Pons (tissue), 1 donor: ENCODE data around the gene RGL3.
"Not testable (repeated sequence)": the region's sequence is repeated elsewhere in the genome, so short reads cannot be mapped to it uniquely, and the experiment has no call there.

Source experiments
- DNase-seq: peaks from one replicate; pipeline ENCODE4 v3.0.0-alpha.2; 2016; ENCODE audit warnings: low spot score

RGL3 gene

DNA sequence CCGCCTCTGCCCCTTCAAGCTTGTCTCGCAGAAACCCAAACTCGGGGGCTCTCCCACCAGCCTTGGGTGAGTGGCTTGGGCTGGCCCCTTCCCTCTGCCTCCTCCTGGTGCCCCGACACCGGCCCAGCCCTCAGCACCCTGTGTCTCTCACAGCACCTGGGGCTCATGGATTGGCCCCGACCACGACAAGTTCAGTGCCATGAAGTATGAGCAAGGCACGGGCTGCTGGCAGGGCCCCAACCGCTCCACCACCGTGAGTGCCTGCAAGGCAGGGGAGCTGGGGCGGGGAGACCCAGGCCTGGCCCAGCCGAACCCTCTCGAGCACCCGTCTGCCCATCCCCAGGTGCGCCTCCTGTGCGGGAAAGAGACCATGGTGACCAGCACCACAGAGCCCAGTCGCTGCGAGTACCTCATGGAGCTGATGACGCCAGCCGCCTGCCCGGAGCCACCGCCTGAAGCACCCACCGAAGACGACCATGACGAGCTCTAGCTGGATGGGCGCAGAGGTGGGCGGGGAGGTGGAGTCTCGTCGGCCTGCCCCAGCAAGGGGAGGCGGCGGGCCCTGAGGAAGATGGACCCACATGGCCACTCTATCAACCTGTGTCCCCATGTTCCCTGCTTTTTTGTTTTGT lies 29.9 kb upstream of the RGL3 start:
- no peak for DNase-seq

DNA sequence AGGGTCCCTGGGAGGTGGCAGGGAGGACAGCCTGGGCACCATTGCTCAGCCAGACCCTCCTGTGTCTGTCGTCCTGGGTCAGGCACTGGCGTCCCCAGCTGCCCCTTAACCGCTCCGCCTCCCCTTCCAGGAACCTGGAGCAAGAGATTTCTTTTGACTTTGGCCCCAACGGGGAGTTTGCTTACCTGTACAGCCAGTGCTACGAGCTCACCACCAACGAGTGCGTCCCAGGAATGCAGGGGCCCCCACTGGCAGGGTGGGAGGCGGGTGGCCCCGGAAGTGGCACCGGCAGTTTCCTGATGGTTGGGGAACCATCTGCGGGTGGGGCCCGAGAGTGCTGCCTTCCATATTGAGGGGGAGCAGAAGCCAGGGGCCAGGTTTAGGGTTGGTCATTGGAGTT lies 29.3 kb upstream of the RGL3 start:
- DNase-seq: no peak

DNA sequence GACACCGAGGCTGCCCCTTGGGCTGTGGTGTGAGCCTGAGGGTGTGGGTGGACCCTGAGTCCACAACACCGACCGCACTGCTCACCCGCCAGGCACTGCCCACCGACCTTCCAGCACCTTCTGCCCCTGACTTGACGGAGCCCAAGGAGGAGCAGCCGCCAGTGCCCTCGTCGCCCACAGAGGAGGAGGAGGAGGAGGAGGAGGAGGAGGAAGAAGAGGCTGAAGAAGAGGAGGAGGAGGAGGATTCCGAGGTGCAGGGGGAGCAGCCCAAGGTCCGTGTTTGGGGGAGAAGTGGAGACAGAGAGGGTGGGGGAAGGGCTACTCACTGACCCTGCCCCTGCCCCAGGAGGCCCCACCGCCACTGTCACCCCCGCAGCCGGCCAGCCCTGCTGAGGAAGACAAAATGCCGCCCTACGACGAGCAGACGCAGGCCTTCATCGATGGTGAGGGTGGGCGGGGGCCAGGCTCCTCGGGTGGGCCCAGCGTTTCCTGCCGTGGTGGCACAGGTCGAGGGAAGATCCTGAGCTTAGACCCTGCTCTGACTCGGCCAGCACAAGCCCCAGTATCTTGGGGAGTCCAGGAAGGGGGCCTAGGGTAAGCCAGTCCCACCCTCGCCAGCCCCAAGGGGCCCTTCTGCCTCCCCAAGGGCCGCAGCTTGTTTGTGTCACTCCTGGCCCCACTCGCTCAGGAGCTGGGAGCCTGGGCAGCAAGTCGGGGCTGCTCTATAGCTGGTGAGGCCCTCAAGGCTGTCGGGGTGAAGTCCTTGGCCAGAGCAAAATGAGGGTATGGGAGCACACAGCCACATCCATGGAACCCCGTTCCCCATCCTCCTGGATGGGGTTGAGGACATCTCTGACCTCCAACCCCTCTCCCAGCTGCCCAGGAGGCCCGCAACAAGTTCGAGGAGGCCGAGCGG lies 28.5 kb upstream of the RGL3 start:
- DNase-seq: no peak

DNA sequence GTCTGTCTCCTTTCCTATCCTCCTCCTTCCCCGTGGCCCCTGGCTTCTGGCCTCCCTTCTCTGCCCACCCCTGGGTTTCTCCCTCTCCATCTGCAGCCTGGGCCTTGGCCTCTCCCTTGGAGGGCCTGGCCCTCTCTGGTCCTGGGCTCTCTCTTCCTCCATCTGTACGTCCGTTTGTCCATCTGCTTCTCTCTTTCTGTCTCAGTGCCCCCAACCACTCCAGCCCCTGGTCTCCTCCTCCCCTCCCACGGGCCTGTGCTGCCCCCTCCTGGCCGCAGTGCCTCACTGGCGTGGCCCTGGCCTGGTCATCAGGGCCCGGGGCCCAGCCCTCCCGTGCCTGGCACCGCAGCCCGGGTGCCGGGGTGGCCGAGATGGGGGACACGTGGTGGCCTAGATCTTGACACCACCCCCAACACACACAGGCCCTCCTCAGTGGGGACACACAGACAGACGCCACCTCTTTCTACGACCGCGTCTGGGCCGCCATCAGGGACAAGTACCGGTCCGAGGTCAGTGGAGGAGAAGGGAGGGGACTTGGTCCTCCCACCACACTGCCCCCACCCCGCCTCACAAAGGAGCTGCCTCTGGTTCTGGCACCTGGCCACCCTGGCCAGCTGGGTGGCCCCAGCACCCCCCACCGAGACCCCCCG lies 27.7 kb upstream of the RGL3 start:
- peak; percentile 92 for DNase-seq

DNA sequence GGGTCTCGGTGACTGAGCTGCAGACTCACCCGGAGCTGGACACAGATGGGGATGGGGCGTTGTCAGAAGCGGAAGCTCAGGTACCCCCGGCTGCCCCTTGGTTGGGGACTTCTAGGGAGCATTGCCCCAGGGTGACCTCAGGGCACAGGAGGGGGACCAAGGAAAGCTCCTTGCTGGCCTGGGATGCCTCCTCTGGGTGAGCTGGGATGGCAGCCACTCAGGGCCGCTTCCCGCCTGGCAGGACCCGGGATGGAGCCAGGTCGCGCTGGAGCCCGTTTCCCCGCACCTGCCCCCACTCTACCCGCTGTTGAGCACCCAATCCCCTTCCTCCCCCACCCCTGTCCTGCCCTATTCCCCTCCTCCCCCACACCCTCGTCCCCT lies 27.1 kb upstream of the RGL3 start:
- no peak for DNase-seq

DNA sequence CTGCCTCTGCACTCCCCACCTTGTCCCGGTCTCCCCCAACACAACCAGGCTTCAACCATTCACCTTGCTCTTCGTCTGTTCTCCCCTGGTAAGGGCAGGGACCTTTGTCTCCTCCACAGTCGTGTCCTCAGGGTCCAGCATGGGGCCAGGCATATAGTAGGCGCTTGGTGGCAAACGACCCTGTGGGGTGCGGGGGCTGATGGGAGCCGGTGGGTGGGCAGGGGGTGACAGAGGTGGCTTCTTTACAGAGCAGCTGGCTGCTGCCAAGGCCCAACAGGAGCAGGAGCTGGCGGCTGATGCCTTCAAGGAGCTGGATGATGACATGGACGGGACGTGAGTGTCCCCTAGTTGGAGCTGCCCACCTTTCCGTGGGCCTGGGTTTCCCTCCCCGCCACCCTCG lies 26.0 kb upstream of the RGL3 start:
- DNase-seq: no peak

DNA sequence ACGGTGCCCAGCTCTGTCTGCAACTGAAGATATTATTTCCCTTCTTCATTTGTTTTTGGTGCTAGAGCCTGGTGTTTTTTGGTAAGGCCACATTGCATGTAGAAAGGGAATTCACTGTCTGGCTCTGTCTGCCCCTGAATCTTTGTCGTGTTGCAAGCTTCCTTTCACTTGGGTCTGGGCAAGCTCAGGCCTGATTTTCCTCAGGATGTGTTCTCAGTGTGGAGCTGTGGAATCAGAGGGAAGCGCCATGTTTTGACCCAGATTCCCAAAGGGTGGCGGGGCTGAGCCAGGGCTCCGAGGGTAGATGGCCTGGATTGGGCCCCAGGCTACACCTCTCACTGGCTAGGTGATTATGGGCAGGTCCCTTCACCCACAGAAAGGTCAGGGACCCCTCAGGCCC lies 24.9 kb upstream of the RGL3 start:
- DNase-seq: no peak

DNA sequence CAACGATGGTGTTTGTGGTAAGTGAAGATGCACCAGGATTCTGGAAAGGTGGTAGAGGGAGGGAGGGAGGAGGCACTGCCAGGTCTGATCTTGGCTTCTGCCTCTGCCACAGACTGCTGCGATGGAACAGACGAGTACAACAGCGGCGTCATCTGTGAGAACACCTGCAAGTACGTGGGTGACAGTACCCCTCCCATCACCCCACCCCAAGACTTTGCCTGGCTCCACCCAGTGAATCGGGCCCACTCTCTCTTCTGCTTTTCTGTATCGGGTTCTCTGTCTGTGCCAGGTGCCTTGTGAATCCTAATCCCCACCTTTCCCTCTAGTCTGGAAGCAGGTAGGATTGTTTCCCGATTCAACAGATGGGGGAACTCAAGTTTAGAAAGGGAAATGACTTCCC lies 18.8 kb upstream of the RGL3 start:
- DNase-seq: no peak

DNA sequence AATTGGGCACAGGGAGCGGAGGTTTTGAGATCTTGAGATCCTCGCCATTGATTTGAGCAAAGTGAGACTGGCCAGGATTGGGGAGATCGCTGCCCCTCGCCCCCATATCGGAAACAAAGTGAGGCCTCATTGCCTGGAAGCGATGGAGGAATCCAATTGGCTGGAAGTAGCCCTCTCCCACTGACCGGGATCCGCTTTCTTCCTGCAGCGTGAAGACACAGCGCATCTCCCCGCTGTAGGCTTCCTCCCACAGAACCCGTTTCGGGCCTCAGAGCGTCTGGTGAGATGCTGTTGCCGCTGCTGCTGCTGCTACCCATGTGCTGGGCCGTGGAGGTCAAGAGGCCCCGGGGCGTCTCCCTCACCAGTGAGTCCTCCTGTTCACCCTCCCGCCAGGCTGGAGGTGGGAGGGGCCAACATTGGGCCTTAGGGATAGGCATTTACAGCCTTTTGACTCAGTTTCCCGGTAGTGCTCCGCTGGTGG lies 16.8 kb upstream of the RGL3 start:
- no peak for DNase-seq

DNA sequence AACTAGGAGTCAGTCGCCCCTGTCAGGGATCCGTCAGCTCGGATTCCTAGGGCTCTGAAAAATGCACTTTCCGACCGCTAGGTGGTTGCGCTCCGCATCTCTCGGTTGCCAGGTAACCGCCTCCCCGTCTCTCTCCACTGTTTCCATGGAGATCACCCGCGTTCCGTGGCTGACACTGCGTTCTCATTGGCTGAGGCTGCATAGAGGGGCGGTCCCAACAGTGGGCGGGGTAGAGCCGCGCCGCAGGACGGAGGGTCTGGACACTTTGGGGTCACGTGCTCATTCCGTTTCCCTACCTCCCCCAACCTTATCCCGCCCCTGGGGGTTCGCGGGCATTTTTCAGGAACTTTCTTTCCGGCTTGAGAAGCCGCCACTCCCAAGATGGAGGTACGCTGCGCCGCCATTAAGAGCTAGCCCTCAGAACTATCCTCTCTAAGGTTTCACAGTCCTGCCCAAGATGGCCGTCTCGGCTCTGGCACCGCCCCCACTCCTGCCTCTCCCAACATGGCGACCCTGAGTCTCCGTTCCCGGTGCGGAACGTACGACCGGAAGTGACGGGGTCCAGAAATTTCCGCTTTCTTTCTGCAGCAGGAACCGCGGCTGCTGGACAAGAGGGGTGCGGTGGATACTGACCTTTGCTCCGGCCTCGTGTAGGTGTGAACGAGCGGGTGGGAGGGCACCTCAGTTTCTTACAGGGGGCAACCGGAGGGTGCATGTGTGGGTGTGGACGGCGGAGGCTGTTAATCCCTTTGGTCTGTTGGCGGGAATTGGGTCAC lies 16.1 kb upstream of the RGL3 start, which contains the start of the genes ODAD3 and PRKCSH:
ODAD3 (minus strand) TSS at position 65 of the 776 bp plus-strand sequence. CDS start 105 bp downstream, outside the sequence.
PRKCSH (plus strand) TSS at position 579 of the 776 bp plus-strand sequence. CDS start 483 bp downstream, outside the sequence.
- DNase-seq: peak; percentile 100

DNA sequence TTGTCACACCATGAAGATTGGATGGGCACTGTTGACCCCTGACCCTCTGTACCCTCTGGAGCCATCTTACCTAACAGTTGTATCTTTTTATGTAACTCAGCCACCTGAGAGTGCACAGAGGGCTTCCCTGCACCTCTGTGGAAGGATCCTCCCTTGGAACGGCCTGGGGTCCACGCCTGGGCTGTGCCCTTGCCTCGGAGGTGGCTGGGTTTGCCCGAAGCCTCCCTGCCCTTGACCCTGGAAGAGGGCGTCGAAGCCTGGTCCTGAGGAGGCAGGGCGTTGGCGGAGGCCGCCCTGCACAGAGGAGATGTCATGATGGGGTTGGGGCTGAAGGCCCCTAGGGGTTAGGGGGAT lies 15.6 kb upstream of the RGL3 start:
- DNase-seq: no peak

DNA sequence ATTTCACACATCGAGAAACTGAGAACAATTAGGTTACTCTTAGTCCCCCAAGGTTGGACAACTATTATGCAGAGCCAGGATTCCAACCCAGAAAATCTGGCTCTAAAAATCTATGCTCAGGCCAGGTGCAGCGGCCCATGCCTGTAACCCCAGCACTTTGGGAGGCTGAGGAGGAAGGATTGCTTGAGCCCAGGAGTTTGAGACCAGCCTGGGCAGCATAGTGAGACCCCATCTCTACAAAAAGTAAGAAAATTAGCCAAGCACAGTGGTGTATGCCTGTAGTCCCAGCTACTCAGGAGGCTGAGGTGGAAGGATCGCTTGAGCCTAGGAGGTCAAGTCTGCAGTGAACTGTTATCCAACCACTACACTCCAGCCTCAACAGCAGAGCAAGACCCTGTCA lies 14.4 kb upstream of the RGL3 start:
- not testable (repeated sequence) for DNase-seq

DNA sequence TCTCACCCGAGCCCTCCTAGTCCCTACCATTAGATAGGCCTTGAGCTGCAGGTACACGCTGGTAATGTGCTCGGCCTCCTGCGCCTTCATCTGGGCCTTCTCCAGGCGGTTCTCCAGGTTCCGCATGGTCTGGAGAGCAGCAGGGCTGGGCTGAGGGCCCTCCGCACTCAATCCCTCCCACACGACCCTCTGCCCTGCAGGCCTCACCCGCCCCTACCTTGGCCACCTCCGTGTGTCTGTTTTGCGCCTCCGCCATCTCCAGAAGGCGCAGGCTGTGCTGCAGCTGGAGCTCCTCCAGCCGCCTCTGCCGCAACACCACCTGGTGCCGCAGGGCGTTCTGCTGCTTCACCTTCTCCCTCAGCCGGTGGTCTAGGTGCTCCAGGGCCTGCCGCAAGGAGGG lies 7.5 kb upstream of the RGL3 start:
- DNase-seq: no peak

DNA sequence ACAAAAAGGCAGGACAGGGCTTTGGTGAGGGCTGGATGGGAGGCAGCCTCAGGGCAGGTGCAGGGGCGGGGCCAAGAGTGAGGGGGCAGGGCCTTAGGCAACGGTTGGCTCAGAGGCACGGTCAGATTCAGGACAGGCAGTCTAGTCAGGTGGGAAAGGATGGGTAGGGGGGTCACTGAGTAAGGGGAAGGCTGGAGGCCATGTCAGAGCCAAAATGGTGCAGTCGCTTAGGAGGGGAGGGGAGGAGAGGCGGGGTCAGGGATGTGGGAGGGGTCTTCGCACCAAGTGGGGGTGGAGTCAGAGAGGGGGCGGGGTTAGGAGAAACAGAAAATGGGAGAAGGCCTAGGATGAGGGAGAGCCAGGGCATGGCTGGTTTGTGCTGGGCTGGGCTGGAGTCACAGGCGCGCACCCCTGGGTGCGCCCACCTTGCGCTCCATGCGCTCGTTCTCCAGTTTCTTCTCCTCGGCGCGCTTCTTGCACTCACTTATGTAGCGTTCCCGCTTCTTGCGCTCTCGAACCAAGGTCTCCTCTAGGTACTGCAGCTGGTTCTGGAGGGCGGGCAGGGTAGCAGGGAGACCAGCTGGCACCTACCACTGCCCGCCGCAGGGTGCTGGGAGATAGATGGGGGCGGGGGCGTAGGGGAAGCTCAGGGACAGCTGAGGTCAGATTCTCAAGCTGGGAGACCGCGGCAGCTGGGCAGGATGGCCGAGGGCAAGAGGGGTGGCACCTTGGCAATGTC lies 6.8 kb upstream of the RGL3 start:
- DNase-seq: no peak

DNA sequence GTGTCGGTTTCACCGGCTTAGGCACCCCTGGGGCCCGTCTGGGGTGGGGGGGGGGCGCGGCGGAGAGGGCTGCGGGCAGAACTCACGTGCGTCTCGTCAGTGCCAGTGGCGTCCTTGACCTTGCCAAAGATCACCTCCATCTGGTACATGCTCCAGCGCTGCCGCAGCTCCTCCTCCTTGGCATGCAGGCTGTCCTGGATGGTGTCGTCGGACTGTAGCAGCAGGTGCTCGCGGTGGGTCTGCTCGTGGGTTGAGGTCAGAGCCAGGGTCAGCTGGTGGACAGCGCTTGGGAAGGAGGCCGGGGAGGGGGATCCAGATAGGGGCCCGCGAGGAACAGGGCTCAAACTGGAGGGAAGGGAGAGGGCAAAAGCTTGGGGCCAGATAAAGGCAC lies 4.7 kb upstream of the RGL3 start:
- DNase-seq: no peak

DNA sequence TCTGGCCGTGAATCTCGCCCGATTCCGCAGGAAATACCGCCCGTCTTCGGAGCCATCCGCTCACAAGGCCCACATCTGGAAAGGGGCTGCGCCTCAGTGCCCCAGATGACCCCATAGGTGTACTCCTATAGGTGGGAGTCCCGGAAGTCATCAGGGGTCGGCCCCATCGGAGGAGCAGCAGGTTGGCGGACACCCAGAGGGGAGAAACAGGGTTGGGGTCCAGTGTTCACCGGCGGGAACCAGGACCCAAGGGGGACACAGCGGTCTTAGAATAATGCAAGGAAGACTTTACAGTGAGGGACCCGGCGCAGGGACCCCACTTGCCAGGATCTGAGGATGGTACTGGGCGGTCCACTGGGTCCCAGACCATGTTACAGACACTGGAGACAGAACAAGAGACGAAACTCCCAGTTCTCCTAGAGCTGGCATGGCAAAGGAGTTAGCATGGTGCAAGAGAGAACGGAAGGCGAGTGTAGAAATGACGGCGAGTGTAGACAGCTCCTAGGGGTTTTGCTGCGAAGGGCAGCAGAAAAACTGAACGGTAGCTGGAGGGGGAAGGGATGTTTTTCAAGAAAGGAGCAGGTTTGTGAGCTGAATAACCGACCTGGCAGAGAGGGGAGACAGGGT lies 4.2 kb upstream of the RGL3 start:
- no peak for DNase-seq

DNA sequence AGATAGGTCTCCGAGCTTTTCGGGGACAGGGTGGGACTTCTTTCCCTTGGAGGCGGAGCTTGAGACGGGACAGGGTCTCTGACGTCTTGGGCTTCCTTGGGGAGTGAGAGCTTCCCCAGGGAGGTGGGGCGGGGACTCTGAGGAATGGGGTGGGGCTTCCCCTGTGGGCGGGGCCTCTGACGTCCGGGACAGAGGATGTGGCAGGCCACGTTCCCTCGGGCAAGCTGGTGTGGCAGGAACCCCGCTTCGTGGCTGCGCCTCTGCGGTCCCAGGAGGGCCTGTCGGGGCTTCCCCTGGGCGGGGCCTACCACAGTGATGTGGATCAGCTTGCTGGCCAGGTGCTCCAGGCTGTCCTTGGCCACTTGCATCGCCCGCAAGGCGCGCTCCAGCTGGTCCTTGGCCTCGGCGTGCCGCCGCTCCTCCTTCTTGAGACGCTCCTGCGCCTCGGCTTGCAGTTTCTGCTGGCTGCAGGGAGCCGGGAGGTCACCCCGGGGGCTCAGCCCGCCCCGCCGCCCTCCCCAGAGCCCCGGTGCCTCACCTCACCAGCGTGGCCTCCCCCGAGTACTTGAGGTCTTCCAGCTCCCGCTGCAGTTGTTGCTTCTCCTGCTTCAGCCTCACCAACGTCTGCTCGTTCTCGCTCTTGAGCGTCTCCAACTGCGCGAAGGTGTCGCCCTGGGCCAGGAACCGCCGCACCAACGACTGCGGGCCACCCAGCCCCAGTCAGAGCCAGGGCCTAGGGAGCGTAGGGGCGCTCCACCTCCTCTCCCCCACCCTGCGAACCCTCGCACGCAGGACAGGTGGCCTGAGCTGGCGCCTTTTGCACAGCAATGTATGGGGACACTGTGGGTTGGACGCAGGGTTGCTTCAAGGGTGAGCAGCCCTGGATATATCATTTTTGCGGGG lies 3.3 kb upstream of the RGL3 start:
- DNase-seq: peak; percentile 25

DNA sequence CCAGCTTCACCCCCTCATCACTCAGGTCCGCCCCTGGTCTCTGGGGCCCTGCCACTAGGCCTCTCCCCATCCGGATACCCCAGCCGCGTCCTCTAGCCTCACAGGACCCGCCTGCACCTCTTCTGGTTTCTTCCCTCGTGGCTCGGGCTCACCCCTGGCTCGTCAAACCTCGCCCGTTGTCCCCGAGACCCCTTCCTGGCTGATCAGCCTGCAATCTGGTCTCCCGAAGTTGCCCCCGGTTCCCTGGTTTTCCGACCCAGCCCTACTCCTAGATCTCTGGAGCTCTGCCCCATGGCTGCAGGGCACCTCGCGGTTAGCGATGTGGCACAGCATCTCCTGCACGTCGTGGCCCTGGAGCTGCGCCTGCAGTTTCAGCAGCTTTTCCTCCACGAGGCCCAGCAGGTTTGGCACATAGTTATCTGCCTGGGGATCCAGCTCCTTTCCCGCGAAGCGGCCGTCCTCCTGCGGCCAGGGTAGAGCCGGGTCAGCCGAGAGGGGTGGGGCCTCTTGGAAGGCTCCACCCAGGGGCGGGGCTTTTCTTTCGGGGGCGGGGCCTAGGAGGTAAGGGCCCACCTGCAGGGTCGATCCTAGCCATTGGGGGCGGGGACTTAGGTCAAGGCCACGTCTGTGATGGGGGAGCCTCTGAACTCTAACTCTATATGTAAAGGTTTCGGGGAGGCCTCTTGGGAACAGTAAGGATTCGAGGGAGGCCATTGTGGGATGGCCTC lies 2.4 kb upstream of the RGL3 start:
- no peak for DNase-seq
